Measurements from ENCODE around the gene MSANTD1.

The MSANTD1 gene

DNA sequence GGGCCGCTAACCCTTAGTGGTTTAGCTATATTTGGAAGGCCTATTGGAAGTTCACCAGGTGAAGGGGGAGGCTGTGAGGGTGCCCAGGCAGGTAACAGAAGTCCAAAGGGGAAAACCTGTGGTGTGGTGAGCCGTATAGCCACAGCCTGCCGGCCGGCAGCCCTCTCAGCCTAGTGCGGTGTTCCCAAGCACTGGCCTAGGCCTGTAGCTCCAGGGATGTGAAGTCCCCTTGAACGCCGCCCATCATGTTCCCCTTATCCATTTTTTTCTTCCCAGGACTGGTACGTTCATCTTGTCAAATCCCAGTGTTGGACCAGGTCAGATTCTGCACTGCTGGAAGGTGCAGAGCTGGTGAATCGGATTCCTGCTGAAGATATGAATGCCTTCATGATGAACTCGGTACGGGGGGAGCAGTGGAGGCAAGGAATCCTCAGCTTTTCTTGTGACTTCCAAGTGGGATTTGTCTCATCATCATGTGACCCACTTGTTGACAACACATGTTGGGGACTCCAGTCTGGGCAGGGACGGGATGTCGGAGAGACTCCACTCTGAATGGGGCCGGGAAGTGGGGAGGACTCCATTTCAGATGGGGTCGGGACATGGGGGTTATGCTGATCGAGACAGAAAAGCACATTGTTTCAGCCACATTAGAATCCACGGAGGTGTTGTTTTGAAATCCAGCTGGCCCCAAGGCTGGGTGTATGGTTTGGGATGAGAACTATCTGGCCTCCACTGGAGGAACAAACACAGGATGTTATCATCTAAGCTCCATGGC, 39.2 kb upstream of the MSANTD1 start:
- H3K27ac ChIP-seq (ENCODE audit: low read length, poor library complexity, severe bottlenecking) = no peak overlapping the region
- WGBS = 98% methylated on average over 17 of the region's 17 CpGs
- no peak overlapping the region for H4K8ac ChIP-seq (ENCODE audit: low read length)

DNA sequence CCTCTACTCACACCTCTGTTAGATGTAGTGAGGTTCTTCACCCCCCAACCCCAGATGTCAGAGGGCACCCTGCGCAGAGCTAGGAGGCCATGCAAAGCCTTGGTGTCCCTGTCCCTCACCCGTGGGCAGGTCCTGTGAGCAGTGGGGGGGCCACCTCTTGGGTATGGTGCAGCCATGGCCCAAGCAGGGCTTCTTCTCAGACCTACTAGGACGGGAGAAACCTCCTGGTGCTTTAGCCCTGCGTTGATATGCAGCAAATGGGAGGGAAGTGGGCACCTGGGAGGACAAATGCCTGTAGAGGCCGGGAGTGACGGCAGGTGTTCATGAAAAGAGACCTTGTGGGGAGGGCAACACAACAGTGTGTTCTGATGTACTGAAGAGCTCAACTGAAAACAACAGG, 38.5 kb upstream of the MSANTD1 start:
- 99% methylated on average over 6 of the region's 6 CpGs for WGBS
- no peak overlapping the region for H3K27ac ChIP-seq (ENCODE audit: low read length, poor library complexity, severe bottlenecking)
- H3K23ac ChIP-seq (ENCODE audit: low read length in 2 of 2) = no peak overlapping the region
- no peak overlapping the region for H2BK12ac ChIP-seq (ENCODE audit: low read length in 2 of 2)
- H3K18ac ChIP-seq (ENCODE audit: low read depth in 1 of 2, low read length in 2 of 2) = no peak overlapping the region
- H3K4ac ChIP-seq (ENCODE audit: low read depth in 1 of 2, low read length in 2 of 2) = no peak overlapping the region
- H4K91ac ChIP-seq (ENCODE audit: low read length) = no peak overlapping the region
- H4K8ac ChIP-seq (ENCODE audit: low read length) = no peak overlapping the region
- no peaks in the 10 kb centered on the region for H3K9me3 ChIP-seq (ENCODE audit: control insufficient read depth, low read length)
- H3K36me3 ChIP-seq (ENCODE audit: control insufficient read depth in 1 of 2, insufficient read depth in 2 of 2, low read depth in 1 of 2, low read length in 2 of 2) = peaks cover 62 to 91% of the 10 kb centered on the region in 2 experiments
- peaks cover 10% of the 10 kb centered on the region for H3K79me1 ChIP-seq (replicated peaks; ENCODE audit: low read length, poor library complexity, severe bottlenecking)
- no peaks in the 10 kb centered on the region for H3K27me3 ChIP-seq (ENCODE audit: control insufficient read depth in 1 of 2, insufficient read depth in 1 of 2, low read length in 2 of 2)
- no peak overlapping the region for H2BK5ac ChIP-seq (ENCODE audit: low read depth, low read length, poor library complexity, severe bottlenecking)
- no peak overlapping the region for H2BK120ac ChIP-seq (ENCODE audit: low read depth, low read length)
- H3K4me3 ChIP-seq (ENCODE audit: insufficient read depth in 1 of 2, low read depth in 1 of 2, low read length in 2 of 2) = no peak overlapping the region
- H2AFZ ChIP-seq (ENCODE audit: low read depth, low read length) = no peak overlapping the region
- DNase-seq = no peak
- no peaks in the 10 kb centered on the region for H3K4me1 ChIP-seq (ENCODE audit: control insufficient read depth, insufficient read depth, low read depth, low read length)
- H3K4me2 ChIP-seq (ENCODE audit: low read length, poor library complexity, severe bottlenecking) = no peak overlapping the region
- H3K9ac ChIP-seq (ENCODE audit: low read length) = no peak overlapping the region
- no peak overlapping the region for H2BK15ac ChIP-seq (ENCODE audit: low read depth, poor library complexity, severe bottlenecking)
- no peak overlapping the region for H3K14ac ChIP-seq (ENCODE audit: low read length in 2 of 2)
- no peak overlapping the region for H2AK5ac ChIP-seq (ENCODE audit: low read length, severe bottlenecking)

More for the DNA sequence above, 39.2 kb upstream of the MSANTD1 start:
- peaks cover 59 to 83% of the 10 kb centered on the region in 2 experiments for H3K36me3 ChIP-seq (ENCODE audit: control insufficient read depth in 1 of 2, insufficient read depth in 2 of 2, low read depth in 1 of 2, low read length in 2 of 2)
- H3K23ac ChIP-seq (ENCODE audit: low read length in 2 of 2) = no peak overlapping the region
- H3K4me2 ChIP-seq (ENCODE audit: low read length, poor library complexity, severe bottlenecking) = no peak overlapping the region
- no peak overlapping the region for H2AFZ ChIP-seq (ENCODE audit: low read depth, low read length)
- H3K79me1 ChIP-seq (replicated peaks; ENCODE audit: low read length, poor library complexity, severe bottlenecking) = peaks cover 10% of the 10 kb centered on the region
- no peak overlapping the region for H3K14ac ChIP-seq (ENCODE audit: low read length in 2 of 2)
- no peak overlapping the region for H2BK12ac ChIP-seq (ENCODE audit: low read length in 2 of 2)
- H3K9ac ChIP-seq (ENCODE audit: low read length) = no peak overlapping the region
- no peak overlapping the region for H3K4ac ChIP-seq (ENCODE audit: low read depth in 1 of 2, low read length in 2 of 2)
- no peak overlapping the region for H4K91ac ChIP-seq (ENCODE audit: low read length)
- H2BK15ac ChIP-seq (ENCODE audit: low read depth, poor library complexity, severe bottlenecking) = no peak overlapping the region
- H2BK120ac ChIP-seq (ENCODE audit: low read depth, low read length) = no peak overlapping the region
- no peaks in the 10 kb centered on the region for H3K9me3 ChIP-seq (ENCODE audit: control insufficient read depth, low read length)
- no peak for DNase-seq
- no peaks in the 10 kb centered on the region for H3K27me3 ChIP-seq (ENCODE audit: control insufficient read depth in 1 of 2, insufficient read depth in 1 of 2, low read length in 2 of 2)
- no peak overlapping the region for H2AK5ac ChIP-seq (ENCODE audit: low read length, severe bottlenecking)
- no peak overlapping the region for H2BK5ac ChIP-seq (ENCODE audit: low read depth, low read length, poor library complexity, severe bottlenecking)
- no peak overlapping the region for H3K18ac ChIP-seq (ENCODE audit: low read depth in 1 of 2, low read length in 2 of 2)
- no peaks in the 10 kb centered on the region for H3K4me1 ChIP-seq (ENCODE audit: control insufficient read depth, insufficient read depth, low read depth, low read length)
- H3K4me3 ChIP-seq (ENCODE audit: insufficient read depth in 1 of 2, low read depth in 1 of 2, low read length in 2 of 2) = no peak overlapping the region

DNA sequence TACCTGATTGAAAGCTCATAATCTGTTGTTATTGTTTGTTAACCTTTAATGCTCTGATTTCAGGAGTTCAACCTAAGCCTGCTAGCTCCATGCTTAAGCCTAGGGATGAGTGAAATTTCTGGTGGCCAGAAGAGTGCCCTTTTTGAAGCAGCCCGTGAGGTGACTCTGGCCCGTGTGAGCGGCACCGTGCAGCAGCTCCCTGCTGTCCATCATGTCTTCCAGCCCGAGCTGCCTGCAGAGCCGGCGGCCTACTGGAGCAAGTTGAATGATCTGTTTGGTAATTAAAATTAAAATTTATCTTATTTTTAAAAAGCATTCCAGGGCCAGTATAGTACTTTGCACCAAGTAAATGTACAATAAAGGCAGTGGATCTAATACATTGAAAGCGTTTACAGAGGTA, 37.1 kb upstream of the MSANTD1 start:
- H2AK5ac ChIP-seq (ENCODE audit: low read length, severe bottlenecking) = no peak overlapping the region
- no peaks in the 10 kb centered on the region for H3K4me1 ChIP-seq (ENCODE audit: control insufficient read depth, insufficient read depth, low read depth, low read length)
- no peak overlapping the region for H3K4ac ChIP-seq (ENCODE audit: low read depth in 1 of 2, low read length in 2 of 2)
- no peaks in the 10 kb centered on the region for H3K27me3 ChIP-seq (ENCODE audit: control insufficient read depth in 1 of 2, insufficient read depth in 1 of 2, low read length in 2 of 2)
- WGBS = 97% methylated on average over 5 of the region's 8 CpGs
- H3K9ac ChIP-seq (ENCODE audit: low read length) = no peak overlapping the region
- no peak overlapping the region for H3K14ac ChIP-seq (ENCODE audit: low read length in 2 of 2)
- H3K36me3 ChIP-seq (ENCODE audit: control insufficient read depth in 1 of 2, insufficient read depth in 2 of 2, low read depth in 1 of 2, low read length in 2 of 2) = peaks cover 59 to 92% of the 10 kb centered on the region in 2 experiments
- no peak overlapping the region for H2BK15ac ChIP-seq (ENCODE audit: low read depth, poor library complexity, severe bottlenecking)
- DNase-seq = no peak
- peaks cover 7% of the 10 kb centered on the region for H3K79me1 ChIP-seq (replicated peaks; ENCODE audit: low read length, poor library complexity, severe bottlenecking)
- no peak overlapping the region for H2BK120ac ChIP-seq (ENCODE audit: low read depth, low read length)
- H4K91ac ChIP-seq (ENCODE audit: low read length) = no peak overlapping the region
- H3K18ac ChIP-seq (ENCODE audit: low read depth in 1 of 2, low read length in 2 of 2) = no peak overlapping the region
- H2BK5ac ChIP-seq (ENCODE audit: low read depth, low read length, poor library complexity, severe bottlenecking) = no peak overlapping the region
- no peak overlapping the region for H4K8ac ChIP-seq (ENCODE audit: low read length)
- no peak overlapping the region for H3K4me3 ChIP-seq (ENCODE audit: insufficient read depth in 1 of 2, low read depth in 1 of 2, low read length in 2 of 2)
- no peak overlapping the region for H2BK12ac ChIP-seq (ENCODE audit: low read length in 2 of 2)
- no peak overlapping the region for H3K4me2 ChIP-seq (ENCODE audit: low read length, poor library complexity, severe bottlenecking)
- H3K9me3 ChIP-seq (ENCODE audit: control insufficient read depth, low read length) = no peaks in the 10 kb centered on the region
- H2AFZ ChIP-seq (ENCODE audit: low read depth, low read length) = no peak overlapping the region
- no peak overlapping the region for H3K23ac ChIP-seq (ENCODE audit: low read length in 2 of 2)
- H3K27ac ChIP-seq (ENCODE audit: low read length, poor library complexity, severe bottlenecking) = no peak overlapping the region

DNA sequence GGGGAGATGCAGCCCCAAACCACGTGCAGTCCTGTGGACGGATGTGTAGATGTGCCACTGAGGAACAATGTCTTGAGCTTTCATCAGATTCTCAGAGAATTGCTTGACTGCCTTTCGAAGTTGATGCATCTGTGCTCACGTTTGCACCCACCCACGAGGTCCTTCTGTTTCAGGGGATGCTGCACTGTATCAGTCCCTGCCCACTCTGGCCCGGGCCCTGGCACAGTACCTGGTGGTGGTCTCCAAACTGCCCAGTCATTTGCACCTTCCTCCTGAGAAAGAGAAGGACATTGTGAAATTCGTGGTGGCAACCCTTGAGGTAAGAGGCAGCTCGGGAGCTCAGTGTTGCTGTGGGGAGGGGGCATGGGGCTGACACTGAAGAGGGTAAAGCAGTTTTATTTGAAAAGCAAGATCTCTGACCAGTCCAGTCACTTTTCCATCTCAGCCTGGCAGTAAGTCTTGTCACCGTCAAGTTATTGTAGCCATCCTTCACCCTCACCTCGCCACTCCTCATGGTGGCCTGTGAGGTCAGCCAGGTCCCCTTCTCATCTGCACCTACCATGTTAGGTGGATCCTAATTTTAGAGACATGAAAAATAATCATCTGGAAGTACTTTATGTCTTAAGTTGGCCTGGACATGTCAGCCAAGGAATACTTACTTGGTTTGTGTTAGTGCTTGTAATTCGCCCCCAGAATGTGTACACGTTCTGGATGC, 36.4 kb upstream of the MSANTD1 start:
- Histone ChIP-seq H3K4me1 (ENCODE audit: control insufficient read depth, insufficient read depth, low read depth, low read length) (no peaks in the 10 kb centered on the region), H3K23ac (ENCODE audit: low read length in 2 of 2) (no peak overlapping the region), H3K4ac (ENCODE audit: low read depth in 1 of 2, low read length in 2 of 2) (no peak overlapping the region), H2AK5ac (ENCODE audit: low read length, severe bottlenecking) (no peak overlapping the region), H3K9ac (ENCODE audit: low read length) (no peak overlapping the region), H3K14ac (ENCODE audit: low read length in 2 of 2) (no peak overlapping the region), H3K18ac (ENCODE audit: low read depth in 1 of 2, low read length in 2 of 2) (no peak overlapping the region), H3K9me3 (ENCODE audit: control insufficient read depth, low read length) (no peaks in the 10 kb centered on the region), H2AFZ (ENCODE audit: low read depth, low read length) (no peak overlapping the region), H3K27ac (ENCODE audit: low read length, poor library complexity, severe bottlenecking) (no peak overlapping the region), H3K4me2 (ENCODE audit: low read length, poor library complexity, severe bottlenecking) (no peak overlapping the region), H2BK15ac (ENCODE audit: low read depth, poor library complexity, severe bottlenecking) (no peak overlapping the region), H3K79me1 (replicated peaks; ENCODE audit: low read length, poor library complexity, severe bottlenecking) (peaks cover 7% of the 10 kb centered on the region), H2BK5ac (ENCODE audit: low read depth, low read length, poor library complexity, severe bottlenecking) (no peak overlapping the region), H4K91ac (ENCODE audit: low read length) (no peak overlapping the region), H2BK120ac (ENCODE audit: low read depth, low read length) (no peak overlapping the region), H3K36me3 (ENCODE audit: control insufficient read depth in 1 of 2, insufficient read depth in 2 of 2, low read depth in 1 of 2, low read length in 2 of 2) (peaks cover 61 to 92% of the 10 kb centered on the region in 2 experiments), H4K8ac (ENCODE audit: low read length) (no peak overlapping the region), H2BK12ac (ENCODE audit: low read length in 2 of 2) (no peak overlapping the region), H3K27me3 (ENCODE audit: control insufficient read depth in 1 of 2, insufficient read depth in 1 of 2, low read length in 2 of 2) (no peaks in the 10 kb centered on the region), H3K4me3 (ENCODE audit: insufficient read depth in 1 of 2, low read depth in 1 of 2, low read length in 2 of 2) (no peak overlapping the region)
- DNase-seq = no peak
- WGBS = 93% methylated on average over 11 of the region's 12 CpGs

Data from mesenchymal stem cell (in vitro differentiated cells and primary cell).